ENCODE measurements around the gene PEAK3. TPM values are rescaled to one million over a fixed set of nuclear protein-coding genes. Genes with fewer than 3 reads are reported as not detected.
"Not testable (repeated sequence)": the region's sequence is repeated elsewhere in the genome, so short reads cannot be mapped to it uniquely, and the experiment has no call there.

PEAK3 gene
- total RNA-seq, 1 donor from 2014 or later, result 2.0 TPM

GRCh38 chr19:2283835-2284507 lies 2.0 kb upstream of the PEAK3 start:
- Histone ChIP-seq H3K27ac (no peak overlapping the region), H3K27me3 (no peaks in the 10 kb centered on the region), H3K36me3 (no peaks in the 10 kb centered on the region), H3K9me3 (no peaks in the 10 kb centered on the region), H3K4me3 (no peak overlapping the region), H3K4me1 (peaks cover 13% of the 10 kb centered on the region)
- DNase-seq (ENCODE audit: extremely low spot score in 2 of 2), result no peak
- TF ChIP-seq, protein P1, sequence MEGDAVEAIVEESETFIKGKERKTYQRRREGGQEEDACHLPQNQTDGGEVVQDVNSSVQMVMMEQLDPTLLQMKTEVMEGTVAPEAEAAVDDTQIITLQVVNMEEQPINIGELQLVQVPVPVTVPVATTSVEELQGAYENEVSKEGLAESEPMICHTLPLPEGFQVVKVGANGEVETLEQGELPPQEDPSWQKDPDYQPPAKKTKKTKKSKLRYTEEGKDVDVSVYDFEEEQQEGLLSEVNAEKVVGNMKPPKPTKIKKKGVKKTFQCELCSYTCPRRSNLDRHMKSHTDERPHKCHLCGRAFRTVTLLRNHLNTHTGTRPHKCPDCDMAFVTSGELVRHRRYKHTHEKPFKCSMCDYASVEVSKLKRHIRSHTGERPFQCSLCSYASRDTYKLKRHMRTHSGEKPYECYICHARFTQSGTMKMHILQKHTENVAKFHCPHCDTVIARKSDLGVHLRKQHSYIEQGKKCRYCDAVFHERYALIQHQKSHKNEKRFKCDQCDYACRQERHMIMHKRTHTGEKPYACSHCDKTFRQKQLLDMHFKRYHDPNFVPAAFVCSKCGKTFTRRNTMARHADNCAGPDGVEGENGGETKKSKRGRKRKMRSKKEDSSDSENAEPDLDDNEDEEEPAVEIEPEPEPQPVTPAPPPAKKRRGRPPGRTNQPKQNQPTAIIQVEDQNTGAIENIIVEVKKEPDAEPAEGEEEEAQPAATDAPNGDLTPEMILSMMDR (IDR thresholded peaks at IDR 0.05), result no peak
- TF ChIP-seq POLR2AphosphoS5 (IDR thresholded peaks at IDR 0.05; ENCODE audit: insufficient read depth in 1 of 2, low read depth in 1 of 2) (no peak), POLR2A (IDR thresholded peaks at IDR 0.05) (no peak)
- intact Hi-C loops (cut with DNase I), result no loop called here

DNA sequence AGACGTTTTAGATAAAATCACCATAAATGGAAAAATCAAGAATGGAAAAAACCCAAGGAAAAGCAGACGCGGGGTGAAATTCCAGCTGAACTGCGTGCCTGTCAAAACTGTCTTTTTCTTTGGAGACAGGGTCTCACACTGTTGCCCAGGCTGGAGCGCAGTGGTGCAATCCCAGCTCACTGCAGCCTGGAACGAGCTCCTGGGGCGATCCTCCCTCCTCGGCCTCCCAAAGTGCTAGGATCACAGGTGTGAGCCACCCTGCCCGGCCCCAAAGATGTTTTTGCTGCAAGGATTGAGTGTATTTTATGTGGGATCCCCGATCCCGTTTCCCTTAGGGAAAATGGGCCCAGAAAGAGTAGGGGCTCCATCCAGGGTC lies 875 bp upstream of the PEAK3 start:
- no peak for TF ChIP-seq POLR2AphosphoS5 (IDR thresholded peaks at IDR 0.05; ENCODE audit: insufficient read depth in 1 of 2, low read depth in 1 of 2)
- TF ChIP-seq POLR2A (IDR thresholded peaks at IDR 0.05), result no peak
- TF ChIP-seq, protein P1 (IDR thresholded peaks at IDR 0.05), result no peak
- no peaks in the 10 kb centered on the region for H3K9me3 ChIP-seq
- H3K4me1 ChIP-seq, result peaks cover 13% of the 10 kb centered on the region
- no peak overlapping the region for H3K27ac ChIP-seq
- DNase-seq (ENCODE audit: extremely low spot score in 2 of 2), result no peak
- no peaks in the 10 kb centered on the region for H3K36me3 ChIP-seq
- H3K27me3 ChIP-seq, result no peaks in the 10 kb centered on the region
- peak overlapping the region; percentile 29 to 30 for H3K4me3 ChIP-seq
- intact Hi-C loops (cut with DNase I), result no loop called here

GRCh38 chr19:2281265-2282061 lies 512 bp downstream of the PEAK3 start:
- H3K27me3 ChIP-seq; DNase-seq (ENCODE audit: extremely low spot score in 2 of 2); H3K36me3 ChIP-seq; H3K9me3 ChIP-seq; intact Hi-C loops (cut with DNase I): not testable (repeated sequence)
- peaks cover 18% of the 10 kb centered on the region for H3K4me1 ChIP-seq
- H3K27ac ChIP-seq, result peak overlapping the region; percentile 4
- peak overlapping the region; percentile 29 to 30 for H3K4me3 ChIP-seq

GRCh38 chr19:2280633-2281264 lies 1.2 kb downstream of the PEAK3 start:
- TF ChIP-seq POLR2AphosphoS5 (IDR thresholded peaks at IDR 0.05; ENCODE audit: insufficient read depth in 1 of 2, low read depth in 1 of 2) (no peak), POLR2A (IDR thresholded peaks at IDR 0.05) (no peak)
- TF ChIP-seq, protein P1 (IDR thresholded peaks at IDR 0.05), result no peak
- no peak for DNase-seq (ENCODE audit: extremely low spot score in 2 of 2)
- intact Hi-C loops (cut with DNase I), result no loop called here

GRCh38 chr19:2278459-2279158 lies 3.4 kb downstream of the PEAK3 start:
- DNase-seq (ENCODE audit: extremely low spot score in 2 of 2), result no peak
- Histone ChIP-seq H3K4me3 (no peak overlapping the region), H3K27ac (no peak overlapping the region), H3K27me3 (no peaks in the 10 kb centered on the region), H3K9me3 (no peaks in the 10 kb centered on the region), H3K4me1 (peaks cover 44% of the 10 kb centered on the region), H3K36me3 (no peaks in the 10 kb centered on the region)
- intact Hi-C loops (cut with DNase I), result no loop called here
- TF ChIP-seq, protein P1 (IDR thresholded peaks at IDR 0.05), result no peak
- TF ChIP-seq POLR2AphosphoS5 (IDR thresholded peaks at IDR 0.05; ENCODE audit: insufficient read depth in 1 of 2, low read depth in 1 of 2), result no peak
- TF ChIP-seq POLR2A (IDR thresholded peaks at IDR 0.05), result no peak

More at GRCh38 chr19:2280633-2281264, 1.2 kb downstream of the PEAK3 start:
- Histone ChIP-seq H3K4me3 (no peak overlapping the region), H3K27ac (no peak overlapping the region), H3K27me3 (no peaks in the 10 kb centered on the region), H3K4me1 (peaks cover 26% of the 10 kb centered on the region), H3K9me3 (no peaks in the 10 kb centered on the region), H3K36me3 (no peaks in the 10 kb centered on the region)
